ENCODE results near the gene HSPA1A. TPM values are rescaled to one million over a fixed set of nuclear protein-coding genes. Genes with fewer than 3 reads are reported as not detected.

The HSPA1A gene
- total and polyA plus RNA-seq, 9 of the 15 experiments (the other 6 are each of a cell fraction or from before 2014, with no cell fraction given): 2.2 to 273 (median 107) TPM

- TF ChIP-seq LCOR (CRISPR knock-in tag; IDR thresholded peaks at IDR 0.05) (peak; percentile 75; the same call in 1 of the 2 replicates), ZNF511 (CRISPR knock-in tag; IDR thresholded peaks at IDR 0.05) (no peak; the same call in 1 of the 2 replicates), ATF1 (CRISPR knock-in tag; IDR thresholded peaks at IDR 0.05) (peak; percentile 59), ATF1 (tag; IDR thresholded peaks at IDR 0.05) (peak; percentile 98), IRF2 (CRISPR knock-in tag; IDR thresholded peaks at IDR 0.05) (no peak), FOXJ2 (tag; IDR thresholded peaks at IDR 0.05) (peak; percentile 97), ZNF280B (CRISPR knock-in tag; IDR thresholded peaks at IDR 0.05) (no peak), ZNF76 (CRISPR knock-in tag; IDR thresholded peaks at IDR 0.05; ENCODE audit: borderline replicate concordance) (peak; percentile 75; the same call in 1 of the 2 replicates), ZNF165 (CRISPR knock-in tag; IDR thresholded peaks at IDR 0.05; ENCODE audit: borderline replicate concordance) (peak; percentile 88), POLR2A (conservative IDR thresholded peaks at IDR 0.05) (peak; percentile 98), U2AF2 (optimal IDR thresholded peaks at IDR 0.05; ENCODE audit: low read depth, low read length) (no peak), DLX4 (CRISPR knock-in tag; IDR thresholded peaks at IDR 0.05) (no peak), ZNF184 (CRISPR knock-in tag; IDR thresholded peaks at IDR 0.05) (no peak), FOXK2 (conservative IDR thresholded peaks at IDR 0.05 in 1 of 2, IDR thresholded peaks at IDR 0.05 in 1 of 2; ENCODE audit: low read depth in 2 of 2) (peak; percentile 66 to 90; a peak in 3 of 4 replicates), TAF15 (IDR thresholded peaks at IDR 0.05; ENCODE audit: low read depth, low read length) (no peak), TEAD1 (CRISPR knock-in tag; IDR thresholded peaks at IDR 0.05) (0 out of 4 replicates have a peak, but pooled peaks of 1 of the 2 experiments have one; percentile 67), ZNF57 (CRISPR knock-in tag; IDR thresholded peaks at IDR 0.05) (peak; percentile 49; the same call in 1 of the 2 replicates), POLR2AphosphoS2 (IDR thresholded peaks at IDR 0.05; ENCODE audit: low read length) (peak; percentile 99), TRIM25 (IDR thresholded peaks at IDR 0.05; ENCODE audit: borderline replicate concordance) (peak; percentile 83; the same call in 1 of the 2 replicates), DNMT1 (IDR thresholded peaks at IDR 0.05) (no peak), MNT (conservative IDR thresholded peaks at IDR 0.05) (peak; percentile 99), KDM4B (IDR thresholded peaks at IDR 0.05; ENCODE audit: borderline replicate concordance in 2 of 2, low read depth in 1 of 2) (peak in 1 of 2 experiments; percentile 69; a peak in 1 of 4 replicates), ZNF212 (CRISPR knock-in tag; IDR thresholded peaks at IDR 0.05) (peak; percentile 84; the same call in 1 of the 2 replicates)
These were observed 47.2 kb downstream of the HSPA1A start, which contains the start of gene NEU1 (continued) for GRCh38 chr6:31862344-31863235.
